Measurements from ENCODE around the gene ABCB11. TPM values are rescaled to one million over a fixed set of nuclear protein-coding genes. Genes with fewer than 3 reads are reported as not detected.

The ABCB11 gene
- total RNA-seq, 1 donor from 2014 or later: 0.24 TPM

DNA sequence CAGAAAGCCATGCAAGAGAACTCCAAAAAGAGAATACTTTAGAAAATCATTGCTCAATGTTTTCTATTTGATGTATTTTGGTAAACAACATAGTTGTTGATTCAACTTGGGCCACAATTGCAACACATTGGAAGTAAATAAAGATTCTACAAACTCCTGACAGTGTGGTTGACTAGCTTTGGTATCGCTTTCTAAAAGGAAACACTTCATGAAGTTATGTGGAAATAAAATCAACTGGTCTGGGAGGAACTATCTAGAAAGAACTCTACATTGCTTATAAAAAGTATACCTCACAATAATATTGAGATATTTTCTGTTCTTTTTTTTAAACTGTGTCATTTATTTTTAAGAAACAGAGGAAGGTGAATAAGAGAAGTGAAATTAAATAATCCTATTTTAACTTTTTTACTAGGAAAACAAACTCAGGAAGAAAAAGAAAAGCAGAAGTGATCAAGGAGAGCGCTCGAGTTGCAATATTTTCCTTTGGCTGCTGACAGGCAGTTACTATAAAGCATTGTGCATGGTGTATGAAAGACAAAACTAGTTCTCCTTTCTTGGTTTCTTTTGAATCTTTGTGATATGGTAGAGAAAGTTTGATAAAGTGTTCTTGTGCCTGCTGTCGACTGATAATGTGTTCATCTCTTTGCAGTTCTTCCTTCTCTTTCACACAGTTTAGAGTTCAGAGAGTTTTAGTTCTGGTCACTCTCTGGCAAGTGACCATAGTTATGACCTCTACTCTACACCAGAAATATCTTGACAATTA is 41.2 kb upstream of the ABCB11 start:
- TF ChIP-seq, protein P1, sequence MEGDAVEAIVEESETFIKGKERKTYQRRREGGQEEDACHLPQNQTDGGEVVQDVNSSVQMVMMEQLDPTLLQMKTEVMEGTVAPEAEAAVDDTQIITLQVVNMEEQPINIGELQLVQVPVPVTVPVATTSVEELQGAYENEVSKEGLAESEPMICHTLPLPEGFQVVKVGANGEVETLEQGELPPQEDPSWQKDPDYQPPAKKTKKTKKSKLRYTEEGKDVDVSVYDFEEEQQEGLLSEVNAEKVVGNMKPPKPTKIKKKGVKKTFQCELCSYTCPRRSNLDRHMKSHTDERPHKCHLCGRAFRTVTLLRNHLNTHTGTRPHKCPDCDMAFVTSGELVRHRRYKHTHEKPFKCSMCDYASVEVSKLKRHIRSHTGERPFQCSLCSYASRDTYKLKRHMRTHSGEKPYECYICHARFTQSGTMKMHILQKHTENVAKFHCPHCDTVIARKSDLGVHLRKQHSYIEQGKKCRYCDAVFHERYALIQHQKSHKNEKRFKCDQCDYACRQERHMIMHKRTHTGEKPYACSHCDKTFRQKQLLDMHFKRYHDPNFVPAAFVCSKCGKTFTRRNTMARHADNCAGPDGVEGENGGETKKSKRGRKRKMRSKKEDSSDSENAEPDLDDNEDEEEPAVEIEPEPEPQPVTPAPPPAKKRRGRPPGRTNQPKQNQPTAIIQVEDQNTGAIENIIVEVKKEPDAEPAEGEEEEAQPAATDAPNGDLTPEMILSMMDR (conservative IDR thresholded peaks at IDR 0.05): no peak
- H3K4me3 Mint-ChIP-seq: no peak overlapping the region
- no peaks in the 10 kb centered on the region for H3K27me3 Mint-ChIP-seq
- no peak for DNase-seq (ENCODE audit: extremely low spot score, unreplicated experiment)
- H3K4me1 Mint-ChIP-seq (ENCODE audit: unreplicated experiment): no peaks in the 10 kb centered on the region
- no peaks in the 10 kb centered on the region for H3K36me3 Mint-ChIP-seq
- no peaks in the 10 kb centered on the region for H3K9me3 Mint-ChIP-seq
- H3K27ac Mint-ChIP-seq: no peak overlapping the region

DNA sequence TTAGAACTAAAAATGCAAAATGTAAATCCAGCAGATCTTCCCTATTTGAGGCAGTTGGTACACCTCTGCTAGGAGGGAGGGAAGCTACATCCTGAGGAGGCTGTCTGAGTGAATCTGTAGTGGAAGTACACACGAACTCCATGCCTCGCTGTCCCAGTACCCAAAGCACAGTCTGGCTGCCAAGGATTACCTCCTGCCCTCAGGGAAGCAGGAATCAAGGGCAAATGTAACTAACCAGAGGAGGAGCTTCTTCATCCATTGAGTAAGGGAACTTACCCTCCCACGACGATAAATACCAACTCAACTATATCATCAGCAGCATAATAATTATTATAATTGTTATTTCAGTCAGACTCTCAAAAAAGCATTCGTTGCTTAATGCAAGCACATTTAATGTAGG is 40.3 kb upstream of the ABCB11 start:
- Mint-ChIP-seq H3K36me3 (no peaks in the 10 kb centered on the region), H3K4me3 (no peak overlapping the region), H3K4me1 (ENCODE audit: unreplicated experiment) (no peaks in the 10 kb centered on the region), H3K27me3 (no peaks in the 10 kb centered on the region), H3K27ac (no peak overlapping the region), H3K9me3 (no peaks in the 10 kb centered on the region)
- TF ChIP-seq, protein P1 (conservative IDR thresholded peaks at IDR 0.05): no peak
- no peak for DNase-seq (ENCODE audit: extremely low spot score, unreplicated experiment)

DNA sequence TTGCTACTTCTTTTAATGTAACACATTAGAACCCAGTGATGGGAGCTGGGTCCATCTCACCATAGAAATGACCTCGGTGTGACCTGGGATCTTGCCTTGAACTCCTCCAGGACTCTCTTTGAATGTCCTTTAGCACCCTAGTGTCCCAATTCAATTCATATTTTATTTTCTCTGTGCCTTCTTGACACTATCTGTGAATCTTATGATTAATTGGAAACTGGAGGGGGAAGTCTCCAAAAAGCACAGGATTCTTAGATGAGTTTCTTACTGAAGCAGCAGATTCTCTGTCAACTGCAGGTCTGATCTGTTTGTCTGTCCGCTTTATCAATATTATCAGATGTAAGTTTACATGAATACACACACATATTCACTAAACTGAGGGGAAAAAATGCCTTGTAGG is 38.7 kb upstream of the ABCB11 start:
- no peaks in the 10 kb centered on the region for H3K4me1 Mint-ChIP-seq (ENCODE audit: unreplicated experiment)
- TF ChIP-seq, protein P1 (conservative IDR thresholded peaks at IDR 0.05): no peak
- no peak for DNase-seq (ENCODE audit: extremely low spot score, unreplicated experiment)
- H3K36me3 Mint-ChIP-seq: no peaks in the 10 kb centered on the region
- H3K27me3 Mint-ChIP-seq: no peaks in the 10 kb centered on the region
- no peak overlapping the region for H3K27ac Mint-ChIP-seq
- no peaks in the 10 kb centered on the region for H3K9me3 Mint-ChIP-seq
- H3K4me3 Mint-ChIP-seq: no peak overlapping the region

DNA sequence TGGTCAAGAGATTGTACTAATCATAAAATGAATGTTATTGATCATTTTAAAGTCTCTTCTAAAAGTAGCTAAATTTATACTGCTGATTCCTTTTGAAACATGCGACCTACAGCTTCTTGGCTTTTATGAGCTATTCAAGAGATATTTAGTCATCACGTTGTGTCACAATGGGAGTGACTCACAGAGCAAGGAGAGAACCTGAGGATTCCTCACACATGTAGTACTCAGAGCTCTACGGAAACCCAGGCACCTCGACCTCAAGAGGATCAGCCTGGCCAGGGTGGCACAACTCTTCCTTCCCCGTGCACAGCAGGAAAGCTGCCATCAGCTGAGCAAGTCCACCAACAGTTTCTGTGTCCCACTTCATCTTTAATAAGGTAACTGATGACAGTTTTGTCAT is 38.2 kb upstream of the ABCB11 start, which contains the start of gene DHRS9:
TSS of gene DHRS9 (plus strand) at position 223 of the 400 bp plus-strand sequence. CDS start 12,019 bp downstream, outside the sequence.
- Mint-ChIP-seq H3K4me1 (ENCODE audit: unreplicated experiment) (no peaks in the 10 kb centered on the region), H3K27me3 (no peaks in the 10 kb centered on the region), H3K9me3 (no peaks in the 10 kb centered on the region), H3K27ac (no peak within 1 kb of the TSS), H3K4me3 (no peak within 1 kb of the TSS), H3K36me3 (no peaks in the 10 kb centered on the region)
- TF ChIP-seq, protein P1 (conservative IDR thresholded peaks at IDR 0.05): no peak
- no peak for DNase-seq (ENCODE audit: extremely low spot score, unreplicated experiment)

DNA sequence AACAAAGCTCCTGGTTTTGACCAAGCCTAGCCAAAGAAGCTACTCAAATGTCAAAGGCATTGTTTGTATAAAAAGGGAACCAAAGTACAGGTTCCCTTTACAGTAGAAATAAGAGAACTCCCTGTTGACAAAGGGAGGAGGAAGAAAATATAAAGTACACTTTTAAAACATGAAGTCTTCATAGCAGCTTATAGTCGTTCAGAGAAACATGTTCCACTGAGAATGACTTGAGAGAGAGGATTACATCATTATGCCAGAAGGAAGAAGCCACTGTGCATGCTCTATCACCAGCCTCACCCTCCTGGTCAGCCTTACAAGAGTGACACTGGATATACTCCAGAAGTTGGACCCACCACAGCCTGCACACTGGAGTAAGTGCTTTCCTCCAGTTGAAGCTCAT is 35.8 kb upstream of the ABCB11 start:
- Mint-ChIP-seq H3K4me1 (ENCODE audit: unreplicated experiment) (no peaks in the 10 kb centered on the region), H3K27me3 (no peaks in the 10 kb centered on the region), H3K27ac (no peak overlapping the region), H3K36me3 (no peaks in the 10 kb centered on the region), H3K9me3 (no peaks in the 10 kb centered on the region), H3K4me3 (no peak overlapping the region)
- DNase-seq (ENCODE audit: extremely low spot score, unreplicated experiment): no peak
- TF ChIP-seq, protein P1 (conservative IDR thresholded peaks at IDR 0.05): no peak

Data from type B pancreatic cell (in vitro differentiated cells).